ENCODE results near the gene HCFC2.

DNA sequence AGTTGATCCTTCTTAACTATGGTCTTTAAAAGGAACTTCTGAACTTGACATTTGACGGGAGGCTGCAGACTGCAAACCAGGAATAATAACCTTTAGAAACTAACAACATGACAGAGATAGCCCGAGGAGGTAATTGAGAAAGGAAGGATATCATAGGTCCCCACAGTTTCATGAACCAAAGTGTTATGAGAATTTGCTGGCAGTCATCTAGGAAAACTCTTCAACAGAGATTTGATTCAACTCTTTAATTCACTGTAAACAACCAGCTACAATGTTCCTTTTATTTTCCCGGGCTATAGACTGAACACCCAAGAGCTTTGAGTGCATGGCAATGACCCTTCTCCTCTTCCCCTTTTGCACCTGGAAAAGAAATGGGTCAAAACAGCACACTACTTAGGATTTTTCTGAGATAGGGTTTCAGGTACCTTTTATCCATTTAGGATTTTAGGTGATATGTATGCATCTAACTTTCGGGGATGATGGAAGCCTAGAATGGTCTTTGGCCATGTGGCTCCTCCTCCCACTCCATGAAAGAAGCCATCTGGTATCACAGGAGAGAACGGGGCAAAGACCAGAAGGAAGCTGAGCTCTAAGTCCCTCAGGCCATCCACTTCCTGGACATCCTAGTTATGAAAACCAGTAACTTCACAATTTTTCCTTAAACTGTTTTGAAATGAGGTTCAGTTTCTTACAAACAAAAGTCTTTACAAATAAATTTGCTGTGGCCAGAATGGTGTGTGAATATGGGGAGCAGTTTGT lies 37.3 kb upstream of the HCFC2 start:
- TF ChIP-seq CTCF (optimal IDR thresholded peaks at IDR 0.05 in 1 of 3, IDR thresholded peaks at IDR 0.05 in 1 of 3, conservative IDR thresholded peaks at IDR 0.05 in 1 of 3; ENCODE audit: extremely low read depth in 1 of 3, insufficient read depth in 2 of 3, low read length in 3 of 3) = no peak
- TF ChIP-seq EZH2 (IDR thresholded peaks at IDR 0.05; ENCODE audit: low read length) = no peak

All from keratinocyte (primary cell).